Measurements from ENCODE around the gene FBXL17.

FBXL17 gene

GRCh38 chr5:107916731-107917725, 464.9 kb downstream of the FBXL17 start:
- peak; percentile 79 for DNase-seq (ENCODE audit: low read depth)
- H3K4me3 ChIP-seq (ENCODE audit: low read depth, low read length): no peak overlapping the region
- TF ChIP-seq CTCF (IDR thresholded peaks at IDR 0.05; ENCODE audit: control insufficient read depth, extremely low read depth, insufficient read depth): no peak

- no peak for TF ChIP-seq CTCF (IDR thresholded peaks at IDR 0.05; ENCODE audit: control insufficient read depth, extremely low read depth, insufficient read depth)
- no peak for DNase-seq (ENCODE audit: low read depth)
- no peak overlapping the region for H3K4me3 ChIP-seq (ENCODE audit: low read depth, low read length)
These were observed 466.6 kb downstream of the FBXL17 start for GRCh38 chr5:107915176-107915812.

GRCh38 chr5:107913494-107913893, 468.4 kb downstream of the FBXL17 start:
- TF ChIP-seq CTCF (IDR thresholded peaks at IDR 0.05; ENCODE audit: control insufficient read depth, extremely low read depth, insufficient read depth): no peak
- DNase-seq (ENCODE audit: low read depth): no peak
- no peak overlapping the region for H3K4me3 ChIP-seq (ENCODE audit: low read depth, low read length)

GRCh38 chr5:107900721-107901120, 481.2 kb downstream of the FBXL17 start:
- no peak overlapping the region for H3K4me3 ChIP-seq (ENCODE audit: low read depth, low read length)
- no peak for DNase-seq (ENCODE audit: low read depth)
- no peak for TF ChIP-seq CTCF (IDR thresholded peaks at IDR 0.05; ENCODE audit: control insufficient read depth, extremely low read depth, insufficient read depth)

- H3K4me3 ChIP-seq (ENCODE audit: low read depth, low read length): no peak overlapping the region
- no peak for TF ChIP-seq CTCF (IDR thresholded peaks at IDR 0.05; ENCODE audit: control insufficient read depth, extremely low read depth, insufficient read depth)
- DNase-seq (ENCODE audit: low read depth): no peak
These were observed 487.5 kb downstream of the FBXL17 start for GRCh38 chr5:107894361-107894760.

GRCh38 chr5:107893642-107894041, 488.3 kb downstream of the FBXL17 start:
- TF ChIP-seq CTCF (IDR thresholded peaks at IDR 0.05; ENCODE audit: control insufficient read depth, extremely low read depth, insufficient read depth): no peak
- DNase-seq (ENCODE audit: low read depth): no peak
- H3K4me3 ChIP-seq (ENCODE audit: low read depth, low read length): no peak overlapping the region
